NCI-H1105 (cell line): Measurements from ENCODE around the gene TMTC2.
"Not testable (repeated sequence)": the region's sequence is repeated elsewhere in the genome, so short reads cannot be mapped to it uniquely, and the experiment has no call there.

ENCODE experiments used
- DNase-seq: peaks from one replicate; lab custom pipeline; 2025; lab: John Stamatoyannopoulos, UW

Gene TMTC2

GRCh38 chr12:83082690-83083276, 396.1 kb downstream of the TMTC2 start:
- DNase-seq = no peak

GRCh38 chr12:83083616-83084015, 396.9 kb downstream of the TMTC2 start:
- DNase-seq = no peak

DNA sequence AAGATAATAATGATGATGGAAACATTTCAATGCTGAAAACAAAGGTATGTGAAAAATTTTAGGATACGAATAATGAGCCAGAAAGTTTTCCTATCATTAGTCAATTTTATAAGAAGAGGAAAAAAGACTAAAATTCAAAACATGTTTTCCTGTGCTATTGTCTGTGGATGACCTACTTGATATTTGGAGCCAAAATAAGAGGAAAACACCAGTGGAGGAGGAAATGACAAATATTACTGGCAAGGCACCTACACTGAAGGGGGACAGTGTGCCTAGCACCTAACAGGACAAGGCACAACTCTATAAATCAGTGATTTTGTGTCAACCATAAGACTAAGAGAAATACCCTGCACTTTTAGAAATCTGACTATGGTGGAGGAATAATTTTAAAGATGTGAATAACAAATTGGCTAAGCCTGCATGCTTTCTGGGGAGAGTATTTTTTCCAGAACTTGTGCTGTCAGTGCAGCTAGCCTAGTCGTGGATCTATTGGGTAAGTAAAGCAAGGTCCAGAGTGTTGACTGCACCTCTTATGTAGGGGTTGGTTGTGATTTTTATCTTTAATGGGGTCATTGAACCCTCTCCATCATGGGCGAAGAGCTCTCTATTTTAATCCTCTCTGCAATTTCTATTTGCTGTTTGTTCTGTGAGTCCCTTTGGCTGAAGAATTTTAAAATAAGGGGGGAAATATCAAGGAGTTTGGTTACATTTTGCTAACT, 398.0 kb downstream of the TMTC2 start:
- no peak for DNase-seq

DNA sequence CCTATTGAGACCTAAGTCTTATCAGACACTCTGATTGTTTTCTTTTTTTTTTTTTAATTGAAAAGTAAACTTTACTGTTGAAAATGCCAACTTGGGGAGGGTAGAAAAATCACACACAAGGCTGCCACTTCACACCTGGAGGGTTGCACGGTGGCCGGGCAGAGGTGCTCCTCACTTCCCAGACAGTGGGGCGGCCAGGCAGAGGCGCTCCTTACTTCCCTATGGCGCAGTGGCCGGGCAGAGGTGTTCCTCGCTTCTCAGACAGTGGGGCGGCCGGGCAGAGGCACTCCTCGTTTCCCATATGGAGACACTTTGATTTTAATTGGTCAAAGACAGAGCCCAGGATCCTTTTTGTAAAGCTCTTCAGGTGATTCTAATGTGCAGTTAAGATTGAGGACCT, 399.3 kb downstream of the TMTC2 start:
- no peak for DNase-seq

GRCh38 chr12:83089575-83089974, 402.9 kb downstream of the TMTC2 start:
- no peak for DNase-seq

DNA sequence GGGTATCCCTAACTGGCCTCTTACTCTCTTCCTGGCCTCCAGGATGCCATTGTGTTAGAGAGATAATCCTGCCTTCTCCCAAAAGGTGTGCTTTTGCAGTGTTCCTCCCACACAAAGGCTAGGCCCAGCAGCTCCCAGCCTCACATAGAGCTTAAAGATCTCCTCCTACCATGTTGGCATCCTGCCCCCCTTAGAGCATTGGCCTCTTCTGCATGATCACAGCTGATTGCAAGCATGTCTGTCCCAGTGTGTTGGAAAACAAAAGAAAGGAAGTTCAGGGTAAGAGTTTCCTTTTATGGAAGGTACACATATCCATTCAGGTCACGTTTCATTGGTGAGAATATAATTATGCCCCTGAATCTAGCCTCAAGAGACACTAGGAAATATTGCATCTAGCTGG, 405.4 kb downstream of the TMTC2 start:
- DNase-seq = no peak

DNA sequence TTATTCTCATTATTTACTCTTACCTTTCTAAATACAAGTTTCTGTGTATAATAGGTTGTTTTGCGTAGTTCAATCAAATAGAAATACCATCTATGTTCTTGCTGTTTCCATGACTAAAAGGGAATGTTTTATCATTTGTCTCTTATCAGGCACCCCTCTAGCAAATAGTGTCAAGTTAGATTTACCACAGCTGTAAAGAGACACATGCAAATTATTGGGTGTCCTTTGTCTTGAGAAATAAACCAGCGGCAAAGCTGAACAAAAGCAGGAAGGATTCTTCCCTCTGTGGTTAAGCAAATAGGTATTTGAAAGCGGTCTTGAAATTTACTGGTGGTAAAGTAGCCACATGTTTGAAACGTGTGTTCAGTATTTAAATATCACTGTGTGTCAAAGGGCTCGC, 405.9 kb downstream of the TMTC2 start:
- no peak for DNase-seq

- DNase-seq = no peak
Measured at GRCh38 chr12:83093426-83093825, 406.7 kb downstream of the TMTC2 start.

GRCh38 chr12:83097643-83098342, 411.1 kb downstream of the TMTC2 start:
- DNase-seq = no peak

DNA sequence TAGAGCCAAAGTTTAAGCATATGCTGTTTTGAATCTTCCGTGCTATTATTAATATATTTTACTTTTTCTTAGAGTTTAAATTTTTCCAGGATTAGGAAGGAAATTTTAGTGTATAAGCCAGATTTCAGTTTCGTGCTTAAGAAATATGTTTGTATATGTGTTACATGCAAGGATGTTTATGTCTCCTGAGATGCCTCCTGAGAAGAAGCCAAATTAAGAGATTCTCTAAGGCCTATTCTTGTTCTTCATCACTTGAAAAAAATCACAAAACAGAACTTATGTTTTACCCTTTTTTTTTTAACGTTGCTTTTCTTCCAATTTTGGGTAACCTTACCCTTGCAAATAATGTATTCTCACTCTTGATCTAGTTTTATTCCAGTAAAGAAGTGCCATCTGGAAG, 412.7 kb downstream of the TMTC2 start:
- DNase-seq = no peak

- DNase-seq = no peak
Measured at GRCh38 chr12:83102499-83102898, 415.8 kb downstream of the TMTC2 start.

DNA sequence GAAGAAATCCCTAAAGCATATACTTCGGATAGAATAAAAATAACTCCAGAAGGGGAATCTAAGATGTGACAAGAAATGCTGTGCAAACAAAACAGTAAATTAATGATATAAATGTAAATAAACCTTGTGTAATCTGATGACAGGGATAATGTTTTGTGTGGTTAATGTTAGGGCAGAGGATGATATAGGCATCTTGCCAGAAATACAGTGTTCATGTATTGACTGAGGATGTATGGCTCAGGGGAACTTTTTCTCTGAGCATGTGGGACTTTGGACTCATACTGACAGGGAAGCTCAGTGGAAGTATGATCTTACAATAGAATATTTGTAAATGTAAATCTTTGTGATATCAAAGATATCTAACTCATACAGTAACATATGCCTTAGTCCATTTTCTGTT, 420.2 kb downstream of the TMTC2 start:
- peak; percentile 14 for DNase-seq

- no peak for DNase-seq
Measured at GRCh38 chr12:83110424-83110823, 423.7 kb downstream of the TMTC2 start.

- no peak for DNase-seq
Measured at GRCh38 chr12:83113945-83114344, 427.2 kb downstream of the TMTC2 start.

GRCh38 chr12:83114966-83115365, 428.3 kb downstream of the TMTC2 start:
- no peak for DNase-seq

- not testable (repeated sequence) for DNase-seq
Measured at GRCh38 chr12:83117926-83118325, 431.2 kb downstream of the TMTC2 start.

DNA sequence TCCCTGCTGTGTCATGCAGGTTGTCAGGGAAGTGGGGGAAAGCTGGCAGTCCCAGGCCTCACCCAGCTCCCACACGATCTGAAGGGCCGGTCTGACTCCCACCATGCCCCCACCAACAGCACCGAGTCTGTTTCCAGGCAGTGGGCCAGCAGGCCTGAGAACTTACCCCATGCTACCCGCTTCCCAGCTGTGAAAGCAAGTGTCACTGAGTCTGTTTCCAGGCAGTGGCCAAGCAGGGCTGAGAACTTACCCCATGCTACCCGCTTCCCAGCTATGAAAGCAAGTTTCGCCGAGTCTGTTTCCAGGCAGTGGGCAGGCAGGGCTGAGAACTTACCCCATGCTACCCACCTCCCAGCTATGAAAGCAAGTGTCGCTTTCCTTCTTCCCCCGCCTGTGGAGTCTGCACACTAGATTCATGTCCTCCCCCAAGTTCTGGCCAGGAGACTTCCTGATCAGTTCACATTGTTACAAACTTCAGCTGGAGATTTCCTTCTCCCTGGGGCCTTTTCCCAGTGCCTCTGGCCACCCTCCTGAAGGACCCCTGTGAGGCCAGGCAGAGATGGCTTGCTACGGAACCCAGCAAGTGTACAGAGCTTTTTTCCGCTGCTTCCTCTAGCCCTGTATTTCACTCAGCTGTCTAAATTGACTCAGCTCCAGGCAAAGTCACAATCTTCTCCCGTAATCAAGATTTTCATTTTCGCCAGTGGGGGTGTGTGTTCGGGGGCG, 435.4 kb downstream of the TMTC2 start:
- DNase-seq = no peak

DNA sequence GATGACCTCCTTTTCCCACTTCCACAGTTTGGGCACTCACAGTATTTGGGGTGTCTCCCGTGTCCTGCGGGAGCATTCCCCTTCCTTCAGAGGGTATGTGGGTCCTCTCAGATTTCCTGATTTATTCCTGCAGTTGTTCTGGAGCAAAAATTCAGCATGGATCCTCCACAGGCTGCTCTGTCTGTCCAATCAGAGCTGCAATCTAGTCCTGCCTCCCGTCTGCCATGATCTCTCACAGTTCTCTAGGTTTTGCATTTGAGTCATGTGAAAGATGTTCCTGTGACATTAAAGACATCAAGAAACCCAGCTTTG, 435.9 kb downstream of the TMTC2 start:
- DNase-seq = no peak

GRCh38 chr12:83123039-83123438, 436.3 kb downstream of the TMTC2 start:
- no peak for DNase-seq

- no peak for DNase-seq
Measured at GRCh38 chr12:83128540-83128939, 441.8 kb downstream of the TMTC2 start.

GRCh38 chr12:83130178-83130577, 443.5 kb downstream of the TMTC2 start:
- no peak for DNase-seq

DNA sequence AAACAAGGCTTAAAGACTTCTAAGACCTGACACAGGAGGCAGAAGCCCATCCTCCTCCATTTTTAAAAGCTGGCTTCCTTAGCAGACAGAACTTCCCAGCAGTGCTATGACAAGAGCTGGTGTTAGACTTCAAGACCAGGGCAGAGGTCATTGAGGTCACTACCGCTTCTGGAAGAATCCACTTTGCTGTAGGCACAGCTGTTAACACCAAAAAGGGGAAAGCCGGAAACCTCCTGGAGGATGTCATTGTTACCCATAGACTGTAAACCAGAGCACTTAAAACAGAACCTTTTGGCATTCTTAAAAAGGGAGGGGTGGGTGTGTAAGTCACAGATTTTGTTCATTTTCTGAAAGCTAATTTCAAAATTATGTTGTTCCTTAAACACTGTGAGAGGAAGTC, 445.7 kb downstream of the TMTC2 start:
- DNase-seq = no peak

DNA sequence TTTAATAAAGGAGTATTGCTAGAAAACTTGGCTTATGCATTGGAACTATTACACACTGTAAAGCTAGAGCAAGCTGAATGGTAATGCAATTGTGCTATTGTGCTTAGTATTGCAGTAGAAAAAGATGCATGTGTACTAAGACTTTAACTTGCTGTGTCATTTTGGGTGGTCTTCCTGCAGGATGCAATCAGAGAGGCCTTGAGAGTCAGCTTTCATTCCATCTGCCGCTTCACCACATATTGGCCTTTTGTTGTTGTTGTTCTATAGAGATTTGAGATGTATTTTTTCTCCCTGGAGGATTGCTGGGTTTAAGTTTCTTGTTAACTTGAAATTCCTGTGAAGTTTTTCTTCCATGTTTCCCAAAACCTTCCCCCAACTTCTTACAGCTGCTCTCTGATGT, 449.7 kb downstream of the TMTC2 start:
- no peak for DNase-seq
